ENCODE results near the gene ZNF566. TPM values are rescaled to one million over a fixed set of nuclear protein-coding genes. Genes with fewer than 3 reads are reported as not detected.

Gene ZNF566
- total RNA-seq, 1 donor from 2014 or later = 12.0 TPM

DNA sequence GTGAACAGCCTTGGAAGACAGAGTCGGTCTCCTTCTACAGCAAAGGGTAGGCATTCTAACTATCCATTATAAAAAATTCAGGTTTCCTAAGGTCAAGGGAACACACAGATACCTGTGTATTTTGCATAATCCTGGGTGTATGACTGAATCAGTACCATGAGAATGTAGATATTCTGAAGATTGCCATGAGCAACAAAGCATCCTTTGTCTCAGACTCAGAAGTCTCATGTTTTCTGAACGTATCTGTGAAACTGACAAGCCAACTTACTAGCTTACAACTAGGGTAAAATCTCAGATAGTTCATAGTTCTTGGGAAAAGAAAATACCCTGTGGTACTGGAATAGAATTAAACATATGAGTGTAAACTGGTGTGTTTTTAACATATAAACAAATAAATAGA, 6.5 kb downstream of the ZNF566 start:
- no peaks in the 10 kb centered on the region for H3K27me3 ChIP-seq
- no peak for ATAC-seq
- DNase-seq = no peak
- H3K27ac ChIP-seq = no peak overlapping the region
- H3K9me3 ChIP-seq = no peaks in the 10 kb centered on the region
- H3K36me3 ChIP-seq = no peaks in the 10 kb centered on the region
- intact Hi-C loops (cut with DNase I) = no loop called here
- TF ChIP-seq, protein P1, sequence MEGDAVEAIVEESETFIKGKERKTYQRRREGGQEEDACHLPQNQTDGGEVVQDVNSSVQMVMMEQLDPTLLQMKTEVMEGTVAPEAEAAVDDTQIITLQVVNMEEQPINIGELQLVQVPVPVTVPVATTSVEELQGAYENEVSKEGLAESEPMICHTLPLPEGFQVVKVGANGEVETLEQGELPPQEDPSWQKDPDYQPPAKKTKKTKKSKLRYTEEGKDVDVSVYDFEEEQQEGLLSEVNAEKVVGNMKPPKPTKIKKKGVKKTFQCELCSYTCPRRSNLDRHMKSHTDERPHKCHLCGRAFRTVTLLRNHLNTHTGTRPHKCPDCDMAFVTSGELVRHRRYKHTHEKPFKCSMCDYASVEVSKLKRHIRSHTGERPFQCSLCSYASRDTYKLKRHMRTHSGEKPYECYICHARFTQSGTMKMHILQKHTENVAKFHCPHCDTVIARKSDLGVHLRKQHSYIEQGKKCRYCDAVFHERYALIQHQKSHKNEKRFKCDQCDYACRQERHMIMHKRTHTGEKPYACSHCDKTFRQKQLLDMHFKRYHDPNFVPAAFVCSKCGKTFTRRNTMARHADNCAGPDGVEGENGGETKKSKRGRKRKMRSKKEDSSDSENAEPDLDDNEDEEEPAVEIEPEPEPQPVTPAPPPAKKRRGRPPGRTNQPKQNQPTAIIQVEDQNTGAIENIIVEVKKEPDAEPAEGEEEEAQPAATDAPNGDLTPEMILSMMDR (IDR thresholded peaks at IDR 0.05) = no peak
- H3K4me1 ChIP-seq = peaks cover 2% of the 10 kb centered on the region
- no peak overlapping the region for H3K4me3 ChIP-seq

DNA sequence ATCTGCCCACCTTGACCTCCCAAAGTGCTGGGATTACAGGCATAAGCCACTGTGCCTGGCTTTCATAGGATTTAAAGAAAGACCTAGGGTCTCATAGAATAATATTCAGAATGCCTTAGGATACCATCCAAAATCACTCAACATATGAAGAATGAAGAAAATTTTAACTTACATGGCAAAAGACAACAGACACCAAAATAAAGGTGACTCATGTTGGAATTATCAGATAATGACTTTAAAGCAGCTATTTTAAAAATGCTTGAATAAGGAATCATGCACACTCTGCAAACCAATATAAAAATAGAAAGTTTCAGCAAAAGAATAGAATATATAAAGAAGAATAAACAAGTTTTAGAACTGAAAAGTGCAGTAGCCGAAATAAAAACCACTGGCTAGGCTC, 29.3 kb downstream of the ZNF566 start:
- no peak overlapping the region for H3K4me3 ChIP-seq
- intact Hi-C loops (cut with DNase I) = no loop called here
- H3K36me3 ChIP-seq = no peaks in the 10 kb centered on the region
- no peak for DNase-seq
- H3K4me1 ChIP-seq = no peaks in the 10 kb centered on the region
- no peaks in the 10 kb centered on the region for H3K27me3 ChIP-seq
- TF ChIP-seq, protein P1 (IDR thresholded peaks at IDR 0.05) = no peak
- peaks cover 22% of the 10 kb centered on the region for H3K9me3 ChIP-seq
- no peak for ATAC-seq
- no peak overlapping the region for H3K27ac ChIP-seq

- no peaks in the 10 kb centered on the region for H3K27me3 ChIP-seq
- ATAC-seq = no peak
- intact Hi-C loops (cut with DNase I) = no loop called here
- H3K36me3 ChIP-seq = no peaks in the 10 kb centered on the region
- TF ChIP-seq, protein P1 (IDR thresholded peaks at IDR 0.05) = no peak
- H3K4me1 ChIP-seq = no peaks in the 10 kb centered on the region
- peaks cover 52% of the 10 kb centered on the region for H3K9me3 ChIP-seq
- no peak for DNase-seq
- H3K27ac ChIP-seq = no peak overlapping the region
- H3K4me3 ChIP-seq = no peak overlapping the region
Observed at GRCh38 chr19:36456831-36457230, 32.5 kb downstream of the ZNF566 start.

GRCh38 chr19:36449059-36449670, 40.2 kb downstream of the ZNF566 start:
- DNase-seq (no peak), ATAC-seq (no peak)
- Histone ChIP-seq H3K4me1 (no peaks in the 10 kb centered on the region), H3K4me3 (no peak overlapping the region), H3K36me3 (peaks cover 16% of the 10 kb centered on the region), H3K27ac (no peak overlapping the region), H3K27me3 (no peaks in the 10 kb centered on the region), H3K9me3 (peaks cover 91% of the 10 kb centered on the region)
- TF ChIP-seq, protein P1 (IDR thresholded peaks at IDR 0.05) = no peak
- intact Hi-C loops (cut with DNase I) = no loop called here

DNA sequence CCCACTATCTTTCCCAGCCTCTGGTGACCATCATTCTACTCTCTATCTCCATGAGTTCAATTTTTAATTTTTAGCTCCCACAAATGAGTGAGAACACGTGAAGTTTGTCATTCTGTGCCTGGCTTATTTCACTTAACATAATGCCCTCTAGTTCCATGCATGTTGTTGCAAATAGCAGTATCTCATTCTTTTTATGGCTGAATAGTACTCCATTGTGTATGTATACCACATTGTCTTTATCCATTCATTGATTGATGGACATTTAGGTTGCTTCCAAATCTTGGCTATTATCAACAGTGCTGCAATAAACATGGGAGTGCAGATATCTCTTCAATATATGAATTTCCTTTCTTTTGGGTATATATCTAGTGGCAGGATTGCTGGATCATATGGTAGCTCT, 48.0 kb downstream of the ZNF566 start:
- Histone ChIP-seq H3K4me1 (no peaks in the 10 kb centered on the region), H3K36me3 (no peaks in the 10 kb centered on the region), H3K27ac (no peak overlapping the region), H3K9me3 (peaks cover 51% of the 10 kb centered on the region), H3K27me3 (no peaks in the 10 kb centered on the region), H3K4me3 (no peak overlapping the region)
- TF ChIP-seq, protein P1 (IDR thresholded peaks at IDR 0.05) = no peak
- ATAC-seq (no peak), DNase-seq (no peak)
- intact Hi-C loops (cut with DNase I) = no loop called here

DNA sequence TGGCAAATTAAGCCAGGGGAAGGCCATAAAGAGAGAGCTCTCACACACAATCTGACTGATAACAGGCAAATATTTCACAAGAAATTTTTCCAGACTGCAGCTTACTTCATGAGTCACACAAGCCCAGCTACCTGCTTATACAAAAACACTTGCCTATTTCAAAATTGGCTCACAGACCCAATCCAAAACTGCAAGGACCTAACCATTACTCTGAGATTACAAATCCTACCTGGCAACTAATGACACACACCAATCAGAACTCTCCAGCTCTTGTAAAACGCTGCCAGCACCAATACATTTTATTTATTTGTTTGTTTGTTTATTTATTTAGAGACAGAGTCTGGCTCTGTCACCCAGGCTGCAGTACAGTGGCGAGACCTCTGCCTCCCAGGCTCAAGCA, 52.8 kb downstream of the ZNF566 start:
- no peak overlapping the region for H3K4me3 ChIP-seq
- ATAC-seq (no peak), DNase-seq (no peak)
- peaks cover 10% of the 10 kb centered on the region for H3K9me3 ChIP-seq
- no peaks in the 10 kb centered on the region for H3K27me3 ChIP-seq
- no peaks in the 10 kb centered on the region for H3K4me1 ChIP-seq
- TF ChIP-seq, protein P1 (IDR thresholded peaks at IDR 0.05) = no peak
- H3K27ac ChIP-seq = no peak overlapping the region
- H3K36me3 ChIP-seq = no peaks in the 10 kb centered on the region
- intact Hi-C loops (cut with DNase I) = no loop called here

Measured in upper lobe of right lung (tissue), 1 donor.